HG02885 (cell line): ENCODE data around the gene ALOX12B.
"Not testable (repeated sequence)": the region's sequence is repeated elsewhere in the genome, so short reads cannot be mapped to it uniquely, and the experiment has no call there.

Experiments used
- ATAC-seq: cut with Tn5 transposase; IDR thresholded peaks from one replicate; pipeline ENCODE4 v1.9.1; 2021; ENCODE audit warnings: mild to moderate bottlenecking; ENCODE audit not compliant: unreplicated experiment, poor library complexity

ALOX12B gene

DNA sequence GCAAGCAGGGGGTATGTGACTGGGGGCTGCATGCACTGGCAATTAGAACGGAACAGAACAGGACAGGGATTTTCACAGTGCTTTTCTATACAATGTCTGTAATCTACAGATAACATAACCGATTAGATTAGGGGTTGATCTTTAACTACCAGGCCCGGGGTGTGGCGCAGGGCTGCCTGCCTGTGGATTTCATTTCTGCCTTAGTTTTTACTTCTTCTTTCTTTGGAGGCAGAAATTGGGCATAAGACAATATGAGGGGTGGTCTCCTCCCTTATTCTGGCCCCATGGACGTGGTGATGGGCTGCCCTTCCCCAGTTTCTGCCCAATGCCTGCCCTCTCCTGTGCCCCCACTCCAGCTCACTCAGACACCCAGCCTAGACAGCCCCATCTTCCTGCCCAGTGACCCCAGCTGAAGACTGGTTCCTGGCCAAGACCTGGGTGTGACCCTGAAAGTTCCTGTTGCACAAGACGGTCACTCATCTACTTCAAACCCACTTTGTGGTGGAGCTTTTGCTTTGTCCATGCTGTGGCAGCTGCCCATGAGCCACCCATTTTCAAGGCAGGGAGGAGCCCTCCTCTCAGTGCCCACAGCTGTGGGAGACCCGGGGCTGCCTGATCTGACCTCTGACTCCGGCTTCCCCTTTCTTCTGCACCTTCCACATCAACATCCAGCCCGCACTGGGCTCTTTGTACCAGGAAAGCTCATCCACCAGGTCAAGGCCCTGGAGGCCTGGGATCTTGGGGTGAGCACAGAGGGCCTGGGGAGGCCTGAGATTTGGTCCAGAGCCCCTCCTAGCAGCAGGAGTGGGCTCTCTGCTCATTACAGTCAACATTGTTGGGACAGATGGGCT, 18.6 kb downstream of the ALOX12B start:
- ATAC-seq, result no peak

DNA sequence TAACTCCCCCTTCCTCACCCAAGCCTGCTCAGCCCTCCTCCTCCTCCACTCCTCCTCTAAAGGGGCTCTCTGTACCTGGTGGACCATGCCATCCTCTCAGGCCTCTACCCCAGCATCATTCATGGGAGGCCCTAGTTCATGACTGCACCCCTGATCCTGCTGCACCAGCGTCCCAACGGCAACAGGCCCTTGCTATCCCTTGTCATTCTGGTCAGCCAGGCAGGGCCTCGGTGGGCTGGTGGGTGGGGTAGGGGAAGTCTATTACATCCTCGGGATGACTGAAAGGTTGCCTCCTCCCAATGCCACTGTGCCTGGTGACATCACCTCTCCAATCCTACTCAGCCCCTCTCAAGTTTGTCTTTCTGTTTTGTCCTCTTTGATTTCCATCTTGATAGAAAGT, 19.7 kb downstream of the ALOX12B start:
- ATAC-seq, result no peak

DNA sequence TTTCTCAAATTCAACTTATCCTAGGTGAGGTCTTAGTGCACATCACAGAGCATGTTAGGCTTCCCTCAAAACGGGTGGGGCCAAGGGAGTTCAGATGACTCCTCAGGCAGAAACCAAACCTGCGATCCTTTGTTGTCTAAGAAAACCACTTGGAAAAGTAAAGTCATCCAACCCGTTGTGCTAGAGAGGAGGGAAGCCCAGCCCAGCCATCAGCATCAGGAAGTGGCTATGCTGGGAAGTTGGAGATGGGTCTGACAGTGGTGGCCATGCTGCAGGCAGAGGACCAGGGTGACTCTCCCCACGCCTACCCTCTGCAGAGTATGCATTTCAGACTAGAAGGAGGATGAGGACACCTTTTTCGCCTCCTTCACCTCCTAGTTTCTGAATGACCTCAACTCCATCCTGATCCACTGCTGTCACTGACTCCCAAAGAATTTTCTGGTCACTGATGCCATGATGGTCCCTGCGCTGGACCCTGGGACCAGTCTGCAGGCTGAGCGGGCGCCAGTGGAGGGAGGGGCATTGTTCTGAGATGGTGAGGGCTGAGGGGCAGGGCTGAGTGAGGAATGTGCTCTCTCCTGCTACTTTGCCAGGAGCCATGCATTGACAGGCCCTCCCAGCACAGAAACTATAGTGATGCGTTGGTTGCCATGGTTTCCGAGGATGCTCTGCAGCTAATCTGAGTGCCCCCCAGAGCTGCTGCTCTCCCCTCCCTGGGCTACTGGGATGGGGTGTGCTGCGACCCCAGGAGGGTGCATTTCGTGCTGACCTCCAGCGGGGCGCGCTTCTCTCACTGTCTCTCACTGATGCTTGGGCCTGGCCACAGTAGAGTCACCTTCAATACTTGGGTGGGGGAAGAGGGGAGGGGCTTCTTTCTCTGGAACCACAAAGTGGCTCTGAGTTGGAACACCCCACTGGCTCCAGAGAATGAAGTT, 20.4 kb downstream of the ALOX12B start:
- no peak for ATAC-seq

DNA sequence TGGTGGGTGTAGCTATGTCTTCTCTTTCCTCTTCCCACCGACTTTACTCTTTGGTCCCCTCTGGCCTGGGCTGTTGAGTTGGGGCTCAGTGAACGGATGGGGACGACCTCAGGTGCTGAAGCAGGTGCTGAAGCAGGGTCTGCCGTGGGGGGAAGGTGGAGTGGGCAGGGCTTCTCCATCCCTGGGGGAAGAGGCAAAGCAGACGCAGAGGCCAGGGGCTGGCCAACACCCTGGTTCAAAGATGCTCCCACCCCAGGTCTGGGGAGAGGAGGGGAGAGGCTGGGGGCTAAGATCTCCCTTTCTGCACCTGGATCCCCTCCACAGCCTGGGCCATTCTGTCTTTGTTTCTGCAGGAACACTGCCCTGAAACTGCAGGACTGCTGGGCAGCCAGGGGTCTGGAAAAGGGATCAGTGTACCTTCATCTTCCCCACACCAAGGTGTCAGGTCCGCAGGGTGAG, 22.9 kb downstream of the ALOX12B start:
- no peak for ATAC-seq

DNA sequence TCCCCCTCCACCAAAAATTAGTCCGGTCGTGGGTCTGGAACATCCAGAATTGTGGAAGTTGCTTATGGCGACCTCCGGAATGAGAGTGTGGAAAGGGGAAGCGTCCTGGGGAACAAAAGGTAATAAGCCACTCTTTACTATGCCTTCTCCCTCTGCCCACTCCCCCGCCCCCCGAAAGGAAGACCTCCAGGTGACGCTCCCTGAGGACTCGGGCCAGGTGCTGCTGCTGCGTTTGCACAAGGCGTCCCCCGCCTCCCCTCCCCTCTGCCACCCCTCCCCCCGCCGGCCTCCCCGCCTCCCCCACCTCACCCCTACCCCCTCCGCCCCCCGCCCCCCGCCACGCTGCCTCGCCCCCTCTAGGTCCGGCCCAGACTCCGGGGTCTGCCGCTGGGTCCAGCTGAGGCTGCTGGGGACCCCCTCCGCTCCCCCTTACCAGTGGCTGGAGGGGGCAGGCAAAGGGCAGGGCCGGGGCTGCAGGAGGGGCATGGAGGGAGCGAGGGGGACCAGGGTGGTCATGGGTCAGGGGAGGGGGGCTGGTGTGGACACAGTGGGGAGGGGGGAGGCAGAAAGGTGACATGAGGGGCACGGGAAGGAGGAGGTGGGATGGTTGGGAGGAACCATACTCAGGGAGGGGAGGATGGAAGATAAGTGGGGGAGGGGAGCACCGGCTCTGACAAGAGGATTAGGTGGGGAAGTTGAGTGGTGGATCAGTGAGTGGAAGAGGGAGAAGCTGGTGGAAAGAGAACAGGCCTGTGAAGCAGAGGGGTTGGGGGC, 23.6 kb downstream of the ALOX12B start:
- no peak for ATAC-seq

DNA sequence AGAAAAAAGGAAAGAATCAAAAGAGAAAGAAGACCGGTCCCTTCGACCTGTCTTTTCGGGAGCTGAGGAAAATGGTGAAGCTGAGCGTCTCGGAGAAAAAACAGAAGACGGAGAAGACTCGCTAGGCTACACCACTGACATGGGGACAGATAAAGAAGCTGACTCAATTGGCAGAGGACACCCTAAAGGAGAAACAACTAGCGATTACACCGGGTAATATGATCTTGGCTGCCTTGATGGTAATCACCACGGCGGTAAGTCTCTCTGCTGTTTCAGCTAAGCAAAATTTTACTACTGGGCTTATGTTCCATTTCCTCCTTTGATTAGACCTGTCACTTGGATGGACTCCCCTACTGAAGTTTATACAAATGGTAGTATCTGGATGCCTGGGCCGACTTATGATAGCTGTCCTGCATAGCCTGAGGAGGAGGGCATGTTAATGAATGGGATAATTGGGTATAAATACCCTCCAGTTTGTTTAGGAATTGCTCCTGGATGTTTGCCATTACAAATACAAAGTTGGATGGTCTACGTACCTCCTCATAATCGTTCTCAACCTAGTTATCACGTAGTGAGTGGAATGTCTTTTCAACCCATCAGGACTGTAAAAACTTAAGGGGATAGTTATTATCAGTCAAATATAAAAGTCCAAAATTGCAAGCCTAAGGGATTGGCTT, 24.6 kb downstream of the ALOX12B start:
- ATAC-seq, result no peak

DNA sequence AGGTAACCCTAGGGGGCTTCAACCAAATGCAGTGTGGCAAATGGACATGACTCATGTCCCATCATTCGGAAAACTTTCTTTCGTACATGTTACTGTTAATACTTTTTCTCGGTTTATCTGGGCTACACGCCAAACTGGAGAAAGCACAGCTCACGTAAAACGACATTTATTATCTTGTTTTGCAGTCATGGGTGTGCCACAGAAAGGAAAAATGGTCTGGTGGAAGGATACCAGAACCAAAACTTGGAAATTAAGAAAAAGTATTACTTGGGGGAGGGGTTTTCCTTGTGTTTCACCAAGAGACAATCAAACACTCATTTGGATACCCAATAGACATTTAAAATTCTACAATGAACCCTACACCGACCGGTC, 25.1 kb downstream of the ALOX12B start:
- no peak for ATAC-seq

DNA sequence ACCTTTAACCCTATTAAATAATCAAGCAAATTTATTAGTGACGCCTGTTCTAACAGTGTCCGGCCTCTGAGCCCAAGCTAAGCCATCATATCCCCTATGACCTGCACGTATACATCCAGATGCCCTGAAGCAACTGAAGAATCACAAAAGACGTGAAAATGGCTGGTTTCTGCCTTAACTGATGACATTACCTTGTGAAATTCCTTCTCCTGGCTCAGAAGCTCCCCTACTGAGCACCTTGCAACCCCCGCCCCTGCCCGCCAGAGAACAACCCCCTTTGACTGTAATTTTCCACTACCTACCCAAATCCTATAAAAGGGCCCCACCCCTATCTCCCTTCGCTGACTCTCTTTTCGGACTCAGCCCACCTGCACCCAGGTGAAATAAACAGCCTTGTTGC, 25.7 kb downstream of the ALOX12B start:
- ATAC-seq, result not testable (repeated sequence)

DNA sequence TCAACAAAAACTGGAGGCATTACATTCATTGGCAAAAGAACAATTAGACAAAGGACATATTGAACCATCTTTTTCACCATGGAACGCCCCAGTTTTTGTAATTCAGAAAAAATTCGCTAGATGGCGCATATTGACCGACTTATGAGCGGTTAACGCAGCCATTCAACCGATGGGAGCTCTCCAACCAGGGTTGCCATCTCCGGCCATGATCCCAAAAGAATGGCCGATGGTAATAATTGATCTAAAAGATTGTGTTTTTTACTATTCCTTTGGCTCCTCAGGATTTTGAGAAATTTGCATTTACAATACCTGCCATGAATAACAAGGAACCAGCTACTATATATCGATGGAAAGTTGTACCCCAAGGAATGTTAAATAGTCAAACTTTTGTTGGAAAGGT, 27.2 kb downstream of the ALOX12B start:
- no peak for ATAC-seq

DNA sequence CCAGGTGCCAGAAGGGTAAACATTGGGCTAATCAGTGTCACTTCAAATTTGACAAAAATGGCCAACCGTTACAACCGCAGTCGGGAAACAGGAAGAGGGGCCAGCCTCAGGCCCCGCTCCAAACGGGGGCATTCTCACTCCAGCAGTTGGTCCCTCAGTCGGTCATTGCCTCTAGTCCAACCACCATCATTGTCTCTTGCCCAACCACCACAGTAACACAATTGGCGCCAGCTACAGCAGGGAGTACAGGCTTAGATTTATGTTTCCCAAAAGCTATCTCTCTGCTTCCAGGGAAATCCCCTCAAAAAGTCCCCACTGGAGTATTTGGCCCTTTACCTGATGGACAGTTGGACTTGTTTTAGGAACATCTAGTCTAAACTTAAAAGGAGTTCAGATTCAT, 28.4 kb downstream of the ALOX12B start:
- no peak for ATAC-seq

DNA sequence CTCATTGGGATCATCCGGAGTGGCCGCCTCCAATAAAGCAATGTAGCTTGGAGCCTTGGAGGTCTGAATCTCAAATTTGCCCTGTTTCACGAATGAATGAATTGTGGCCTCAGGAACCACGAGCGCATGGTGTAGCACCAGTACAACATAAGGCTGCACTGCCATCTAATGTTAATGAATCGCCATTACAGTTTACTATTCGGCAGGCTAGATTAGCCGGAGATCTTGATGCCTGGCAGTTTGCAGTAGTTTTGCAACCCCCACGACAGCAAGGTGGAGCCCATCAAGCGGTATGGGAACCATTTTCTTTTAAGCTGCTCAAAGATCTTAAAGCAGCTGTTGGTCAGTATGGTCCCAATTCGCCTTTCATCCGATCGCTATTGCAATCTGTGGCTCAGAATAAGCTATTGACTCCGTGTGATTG, 29.8 kb downstream of the ALOX12B start:
- no peak for ATAC-seq

DNA sequence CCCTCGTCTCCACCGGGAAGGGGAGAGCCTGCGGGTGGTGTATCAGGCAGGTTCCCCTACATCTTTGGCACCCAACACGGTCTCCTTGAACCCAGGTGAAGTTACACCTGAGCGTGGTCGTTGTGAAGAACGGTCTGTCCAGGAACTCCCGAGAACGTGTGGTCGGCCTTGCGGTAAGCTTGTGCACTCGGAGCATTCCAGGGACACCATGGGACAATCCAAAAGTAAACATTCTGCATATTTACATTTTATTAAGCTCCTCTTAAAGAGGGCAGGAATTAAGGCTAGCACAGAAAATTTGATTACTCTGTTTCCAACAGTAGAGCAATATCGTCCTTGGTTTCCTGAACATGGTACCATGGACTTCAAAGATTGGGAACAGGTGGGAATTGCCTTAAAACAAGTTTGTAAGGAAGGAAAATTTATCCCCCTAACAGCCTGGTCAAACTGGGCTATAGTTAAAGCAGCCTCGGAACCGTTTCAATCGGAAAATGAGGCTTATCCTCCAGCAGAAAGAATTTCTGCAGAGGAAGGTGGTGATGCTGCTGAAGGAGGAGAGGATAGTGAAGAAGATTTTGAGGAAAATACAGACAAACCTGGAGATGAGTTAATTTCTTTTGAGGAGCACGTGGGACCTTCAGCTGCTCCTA, 30.4 kb downstream of the ALOX12B start:
- no peak for ATAC-seq

DNA sequence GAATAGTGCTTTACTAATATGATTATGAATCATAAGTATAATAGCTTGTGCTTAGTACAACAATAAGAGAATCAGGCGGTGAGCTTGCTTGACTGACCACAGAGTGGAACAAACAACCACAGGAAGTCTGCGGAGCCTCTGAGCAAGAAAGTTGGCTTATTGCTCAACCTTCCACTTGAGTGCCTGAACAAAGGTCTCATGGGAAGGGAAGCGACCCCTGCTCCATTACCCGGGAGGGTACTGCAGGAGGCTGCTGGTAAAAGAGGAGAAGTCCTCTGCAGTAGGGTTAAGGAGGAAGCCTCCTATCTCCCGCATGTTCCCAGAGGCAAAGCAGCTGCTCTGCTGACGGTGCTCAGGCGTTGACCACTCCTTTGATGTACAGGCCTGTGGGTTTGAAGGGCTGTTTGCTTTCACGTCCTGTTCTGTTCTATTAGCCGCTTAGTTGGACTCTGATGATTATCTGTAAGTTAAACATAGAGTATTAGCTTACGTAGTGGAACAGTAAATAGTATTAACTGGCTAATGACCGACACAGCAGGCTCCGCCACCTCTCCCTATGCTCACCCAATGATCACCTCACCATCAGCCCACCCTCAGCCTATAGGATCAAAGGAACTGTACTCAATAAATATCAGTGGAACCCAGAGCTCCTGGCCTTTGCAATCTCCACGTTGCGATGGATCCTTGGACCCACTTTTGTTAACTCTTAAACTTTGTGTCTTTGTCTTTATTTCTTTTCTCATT, 31.1 kb downstream of the ALOX12B start:
- peak; percentile 63 for ATAC-seq

DNA sequence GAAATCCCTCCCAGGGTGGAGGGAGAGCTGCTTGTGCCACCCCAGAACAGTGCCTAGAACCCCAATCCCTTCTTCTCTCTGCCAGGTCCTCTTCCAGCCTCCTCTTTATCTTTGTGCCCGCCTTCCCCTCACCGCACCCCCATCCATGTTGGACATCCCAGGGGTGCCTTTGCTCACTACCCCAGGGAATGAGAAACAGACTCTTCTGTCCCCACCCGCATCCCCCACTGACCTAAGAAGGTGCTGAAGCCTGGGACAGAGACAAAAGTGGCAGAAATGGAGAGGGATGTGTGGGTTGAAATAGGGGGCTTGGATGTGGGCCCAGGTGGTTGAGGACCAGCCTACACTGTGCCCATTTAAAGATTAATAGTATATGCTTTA, 31.7 kb downstream of the ALOX12B start:
- ATAC-seq, result no peak

DNA sequence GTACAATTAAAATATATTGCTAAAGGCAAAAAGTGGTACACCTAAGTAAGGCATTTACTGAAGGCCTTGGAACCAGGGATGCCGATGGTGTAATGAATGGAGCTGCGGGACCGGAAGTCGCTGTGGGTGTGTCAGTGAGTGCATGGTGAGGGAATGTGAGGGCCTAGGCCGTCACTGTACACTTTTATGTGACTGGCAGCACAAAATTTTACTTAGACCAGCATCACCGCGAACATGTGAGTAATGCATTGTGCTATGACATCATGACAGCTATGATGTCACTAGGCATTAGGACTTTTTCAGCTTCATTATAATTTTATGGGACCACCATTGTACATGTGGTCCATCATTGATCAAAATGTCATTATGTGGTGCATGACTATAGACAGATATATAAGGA, 33.9 kb downstream of the ALOX12B start:
- no peak for ATAC-seq

DNA sequence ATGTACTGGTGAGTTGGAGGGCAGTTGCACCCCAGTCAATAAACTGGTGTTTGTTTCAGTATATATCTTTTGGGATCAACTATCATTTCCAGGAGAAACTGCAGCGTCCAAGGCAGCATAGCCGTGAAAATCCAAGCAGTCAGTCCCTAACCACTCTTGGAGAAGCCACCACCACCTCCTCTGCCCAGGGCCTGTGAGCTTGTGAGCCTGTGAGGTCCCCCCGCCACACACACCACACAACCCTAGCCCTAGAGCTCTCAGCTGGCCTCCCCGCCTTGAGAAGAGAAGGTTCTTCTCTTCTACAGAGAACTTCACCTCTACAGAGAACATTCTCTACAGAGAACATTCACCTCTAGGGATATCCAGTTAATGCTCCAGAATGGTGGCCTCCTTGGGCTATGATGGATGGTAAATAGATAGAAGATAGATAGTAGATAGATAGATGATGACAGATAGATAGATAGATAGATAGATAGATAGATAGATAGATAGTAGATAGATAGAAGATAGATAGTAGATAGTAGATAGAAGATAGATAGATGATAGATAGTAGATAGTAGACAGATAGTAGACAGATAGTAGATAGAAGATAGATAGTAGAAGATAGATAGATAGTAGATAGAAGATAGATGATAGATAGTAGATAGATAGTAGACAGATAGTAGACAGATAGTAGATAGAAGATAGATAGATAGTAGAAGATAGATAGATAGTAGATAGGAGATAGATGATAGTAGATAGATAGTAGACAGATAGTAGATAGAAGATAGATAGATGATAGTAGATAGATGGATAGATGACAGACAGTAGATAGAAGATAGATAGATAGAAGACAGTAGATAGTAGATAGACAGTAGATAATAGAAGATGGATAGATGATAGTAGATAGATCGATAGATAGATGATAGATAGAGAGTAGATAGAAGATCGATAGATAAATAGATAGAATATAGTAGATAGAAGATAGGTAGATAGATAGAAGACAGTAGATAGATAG, 35.0 kb downstream of the ALOX12B start:
- ATAC-seq, result no peak

DNA sequence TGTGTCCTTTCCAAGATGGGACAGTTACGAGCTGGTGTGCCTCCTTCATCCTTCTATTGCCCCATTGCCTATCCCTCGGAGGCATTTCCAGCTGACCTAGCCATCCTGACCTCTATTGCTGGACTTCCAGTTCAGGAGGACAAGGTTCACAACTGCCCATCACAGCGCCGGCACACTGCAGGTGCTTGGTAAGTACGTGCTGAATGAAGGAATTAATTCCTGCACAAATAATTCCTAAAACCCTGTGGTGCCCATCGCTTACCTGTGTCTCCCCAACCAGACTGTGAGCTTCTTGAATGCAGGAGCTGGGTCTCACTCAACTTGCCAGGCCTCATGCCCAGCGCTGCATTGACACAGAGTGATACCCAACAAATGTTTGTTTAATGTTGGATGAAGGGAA, 35.7 kb downstream of the ALOX12B start:
- ATAC-seq, result no peak

DNA sequence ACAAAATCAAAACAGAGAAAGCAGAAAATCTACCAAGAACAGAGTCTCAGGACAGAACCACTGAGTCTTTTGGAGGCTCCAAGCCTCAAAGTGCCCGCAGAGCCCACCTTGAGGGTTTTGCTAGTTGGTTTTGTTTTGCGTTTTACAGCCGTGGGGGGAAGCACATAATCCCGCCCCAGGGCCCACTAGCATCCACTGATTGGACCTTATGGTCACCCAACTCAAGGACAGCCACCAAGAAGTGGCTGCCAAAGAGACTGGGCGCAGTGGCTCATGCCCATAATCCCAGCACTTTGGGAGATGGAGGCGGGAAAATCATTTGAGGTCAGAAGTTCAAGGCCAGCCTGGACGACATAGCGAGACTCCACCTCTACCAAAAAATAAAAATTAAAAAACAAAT, 38.8 kb downstream of the ALOX12B start:
- ATAC-seq, result no peak
